ENCODE measurements around the gene ZNF892.

DNA sequence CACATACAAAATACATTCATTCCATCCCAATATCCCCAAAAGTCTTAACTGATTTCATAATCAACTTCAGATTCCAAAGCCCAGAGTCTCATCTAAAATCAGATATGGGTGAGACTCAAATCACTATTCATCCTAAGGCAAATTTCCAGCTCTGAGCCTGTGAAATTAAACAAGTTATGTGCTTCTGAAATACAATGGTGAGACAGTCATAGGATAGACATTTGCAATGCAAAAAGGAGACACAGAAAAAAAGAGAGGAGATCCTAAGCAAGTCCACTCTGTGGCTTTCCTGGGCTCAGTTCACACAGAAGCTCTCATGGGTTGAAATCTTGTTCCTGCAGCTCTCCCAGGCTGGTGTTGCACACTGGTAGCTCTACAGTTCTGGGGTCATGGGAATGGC, 18.3 kb downstream of the ZNF892 start:
- TF ChIP-seq, protein P1, sequence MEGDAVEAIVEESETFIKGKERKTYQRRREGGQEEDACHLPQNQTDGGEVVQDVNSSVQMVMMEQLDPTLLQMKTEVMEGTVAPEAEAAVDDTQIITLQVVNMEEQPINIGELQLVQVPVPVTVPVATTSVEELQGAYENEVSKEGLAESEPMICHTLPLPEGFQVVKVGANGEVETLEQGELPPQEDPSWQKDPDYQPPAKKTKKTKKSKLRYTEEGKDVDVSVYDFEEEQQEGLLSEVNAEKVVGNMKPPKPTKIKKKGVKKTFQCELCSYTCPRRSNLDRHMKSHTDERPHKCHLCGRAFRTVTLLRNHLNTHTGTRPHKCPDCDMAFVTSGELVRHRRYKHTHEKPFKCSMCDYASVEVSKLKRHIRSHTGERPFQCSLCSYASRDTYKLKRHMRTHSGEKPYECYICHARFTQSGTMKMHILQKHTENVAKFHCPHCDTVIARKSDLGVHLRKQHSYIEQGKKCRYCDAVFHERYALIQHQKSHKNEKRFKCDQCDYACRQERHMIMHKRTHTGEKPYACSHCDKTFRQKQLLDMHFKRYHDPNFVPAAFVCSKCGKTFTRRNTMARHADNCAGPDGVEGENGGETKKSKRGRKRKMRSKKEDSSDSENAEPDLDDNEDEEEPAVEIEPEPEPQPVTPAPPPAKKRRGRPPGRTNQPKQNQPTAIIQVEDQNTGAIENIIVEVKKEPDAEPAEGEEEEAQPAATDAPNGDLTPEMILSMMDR (IDR thresholded peaks at IDR 0.05) = no peak
- TF ChIP-seq POLR2A (IDR thresholded peaks at IDR 0.05) = no peak

Data from heart left ventricle (tissue), 13 donors.